Hematopoietic multipotent progenitor cell treated with erythropoietin and hydrocortisone succinate and interleukin-3 and kit ligand, for 8 days (in vitro differentiated cells): ENCODE results near the gene PDE4B.

Experiments
- DNase-seq: peaks from one replicate; pipeline ENCODE4 v3.0.0-alpha.2; 2015

The PDE4B gene

DNA sequence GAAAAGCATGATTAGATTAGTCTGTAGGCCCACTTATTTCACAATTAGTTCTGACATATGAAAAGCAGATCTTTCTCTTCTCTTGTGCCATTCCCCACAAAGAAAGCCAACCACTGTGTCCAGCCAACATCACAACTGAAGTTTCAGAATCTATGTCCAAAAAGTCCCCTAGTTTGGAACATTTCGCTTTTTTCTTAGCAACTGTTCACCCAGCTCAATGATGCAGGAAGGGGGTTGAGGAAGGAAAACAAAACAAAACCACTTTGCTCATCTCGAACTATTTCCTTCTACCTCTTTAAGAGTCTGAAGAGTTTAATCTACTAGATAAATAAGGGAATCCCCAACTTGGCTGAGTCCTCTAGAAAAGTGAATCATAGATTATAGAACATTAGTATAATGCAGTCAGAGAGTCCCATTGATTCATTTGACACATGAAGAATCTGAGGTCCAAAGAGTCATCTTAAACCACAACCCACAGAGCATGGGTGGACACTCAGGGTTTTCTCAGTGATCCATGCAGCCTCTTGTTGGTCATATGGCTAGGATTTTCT, 581.9 kb downstream of the PDE4B start:
- DNase-seq: no peak

GRCh38 chr1:66375125-66375524, 582.4 kb downstream of the PDE4B start:
- DNase-seq: no peak

- no peak for DNase-seq
Observed at GRCh38 chr1:66380452-66381212, 587.9 kb downstream of the PDE4B start.

DNA sequence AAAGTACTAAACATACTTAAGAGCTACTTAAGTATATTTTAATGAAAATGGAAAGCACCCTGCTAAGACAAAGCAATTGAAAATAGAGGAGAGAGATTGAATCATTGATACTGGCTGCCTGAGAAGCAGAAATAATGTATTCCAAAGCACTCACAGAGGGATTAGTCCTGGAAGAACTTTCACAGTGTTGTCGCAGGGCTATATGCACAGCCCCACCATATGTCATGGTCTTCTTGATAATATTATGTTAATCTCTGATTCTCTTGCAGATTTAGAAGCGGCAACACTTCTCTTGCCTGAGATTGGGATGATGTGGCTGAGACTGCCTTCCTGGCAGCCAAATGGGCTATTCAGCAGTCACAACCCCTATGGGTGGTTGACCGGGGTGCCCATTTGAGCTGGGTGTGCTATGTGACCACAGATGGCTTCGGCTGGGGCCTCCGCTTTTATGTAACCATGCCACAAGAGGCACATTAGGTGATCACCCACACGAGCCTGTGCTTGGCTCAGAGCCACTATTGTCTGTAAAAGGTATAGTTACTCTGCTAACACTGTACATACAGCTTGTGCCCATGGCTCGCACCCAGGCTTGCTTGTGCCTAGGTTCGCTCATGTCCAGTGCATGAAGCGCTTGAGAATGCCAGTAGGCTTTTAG, 589.1 kb downstream of the PDE4B start:
- DNase-seq: no peak

GRCh38 chr1:66383168-66383567, 590.5 kb downstream of the PDE4B start:
- no peak for DNase-seq

GRCh38 chr1:66383611-66384010, 590.9 kb downstream of the PDE4B start:
- no peak for DNase-seq

- no peak for DNase-seq
Observed at GRCh38 chr1:66384258-66384921, 591.7 kb downstream of the PDE4B start.

DNA sequence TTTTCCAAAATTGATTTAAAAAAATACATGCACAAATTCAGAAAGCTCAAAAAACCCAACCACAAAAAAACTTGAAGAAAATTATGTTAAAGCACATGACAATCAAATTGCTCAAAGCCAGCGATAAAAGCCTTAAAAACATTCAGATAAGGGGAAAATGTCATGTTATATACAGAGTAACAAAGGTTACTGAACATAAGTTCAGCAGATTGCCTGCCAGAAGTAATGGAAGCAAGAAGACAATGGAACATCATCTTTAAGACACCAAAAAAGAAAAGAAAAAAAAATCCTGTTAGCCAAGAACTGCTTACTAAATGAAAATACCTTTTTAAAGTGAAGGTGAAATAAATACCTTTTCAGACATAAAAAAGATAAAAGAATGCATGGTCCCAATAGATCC, 594.0 kb downstream of the PDE4B start:
- no peak for DNase-seq

DNA sequence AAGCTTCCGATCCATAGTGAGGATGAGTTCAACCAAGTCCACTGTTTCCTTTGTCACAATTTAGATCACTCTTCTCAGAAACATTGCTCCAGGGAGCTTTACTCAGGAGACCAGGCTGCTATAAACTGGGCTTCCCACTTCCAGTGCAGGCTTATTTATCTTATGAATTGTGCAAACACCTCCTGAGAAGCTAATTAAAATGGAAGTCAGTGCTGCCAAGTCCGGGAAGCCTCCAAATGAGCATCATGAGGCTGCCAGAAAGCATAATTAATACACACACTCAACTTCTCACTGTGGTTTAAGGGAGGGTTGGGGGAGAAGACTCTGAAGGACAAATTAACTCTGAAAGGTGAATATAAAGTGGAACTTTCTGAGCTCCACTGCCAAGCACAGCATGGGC, 596.2 kb downstream of the PDE4B start:
- DNase-seq: no peak

DNA sequence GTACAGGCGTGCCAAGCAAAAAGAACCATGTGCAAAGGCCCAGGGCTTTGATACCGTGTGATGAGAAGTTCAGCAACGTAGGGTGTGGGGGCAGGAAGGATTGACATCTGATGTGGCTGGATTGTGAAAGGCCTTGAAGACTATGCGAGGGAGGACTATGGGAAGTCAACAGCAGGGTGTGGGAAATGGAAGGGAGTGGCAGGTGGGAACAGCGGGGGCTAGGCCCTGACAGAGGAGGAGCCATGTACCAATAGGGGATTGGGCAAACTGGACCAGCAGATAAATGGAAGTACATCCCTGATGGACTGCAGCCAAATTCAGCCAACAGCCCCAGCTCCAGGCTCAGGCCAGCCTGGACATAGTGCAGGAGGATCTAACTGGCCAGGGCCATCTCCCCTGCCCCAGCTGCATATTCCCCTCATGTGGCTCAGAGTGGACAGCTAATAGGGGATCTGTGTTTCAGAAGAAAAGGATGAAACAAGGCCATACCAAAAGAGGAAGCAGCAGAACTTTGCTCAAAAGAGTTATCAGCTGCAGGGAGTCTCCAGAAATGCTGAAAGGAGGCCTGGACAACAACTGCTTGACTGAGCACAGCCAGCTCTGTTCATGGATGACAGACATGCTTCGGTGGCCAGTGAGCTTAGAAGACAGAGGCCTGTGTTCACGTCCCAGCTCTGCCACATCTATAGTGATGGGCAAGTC, 601.0 kb downstream of the PDE4B start:
- DNase-seq: no peak

- DNase-seq: no peak
Observed at GRCh38 chr1:66394603-66395002, 601.9 kb downstream of the PDE4B start.

- DNase-seq: peak; percentile 16
Observed at GRCh38 chr1:66395202-66396061, 602.7 kb downstream of the PDE4B start.

DNA sequence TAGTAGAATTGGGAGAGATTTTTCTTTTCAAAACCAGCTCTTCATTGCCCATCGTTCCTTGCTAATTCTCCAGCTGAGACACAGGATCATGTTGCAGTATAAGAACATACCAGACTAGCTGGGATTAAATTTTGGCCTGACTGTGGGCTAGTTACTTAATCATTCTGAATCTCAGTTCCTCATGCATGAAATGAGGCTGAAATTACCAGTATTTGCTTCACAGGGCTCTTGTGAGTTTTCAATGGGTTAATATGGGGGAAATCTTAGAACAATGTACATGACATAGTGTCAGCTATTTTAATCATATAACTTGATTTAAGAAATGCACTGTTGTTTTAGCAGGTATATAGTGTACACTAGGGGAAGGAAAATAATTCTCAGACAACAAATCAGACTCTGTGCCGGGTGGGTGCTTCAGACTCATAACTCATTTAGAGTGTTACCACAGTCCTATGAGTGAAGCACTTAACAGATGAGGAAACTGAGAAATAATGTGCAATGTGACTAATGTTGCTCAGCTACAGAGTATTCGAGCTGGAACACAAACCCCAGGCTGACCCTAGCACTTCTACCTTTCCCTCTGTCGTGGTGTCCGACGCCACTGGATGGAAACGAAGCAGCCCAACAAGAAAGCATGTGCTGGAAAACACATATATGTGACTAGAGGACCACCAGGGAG, 603.7 kb downstream of the PDE4B start:
- DNase-seq: no peak

DNA sequence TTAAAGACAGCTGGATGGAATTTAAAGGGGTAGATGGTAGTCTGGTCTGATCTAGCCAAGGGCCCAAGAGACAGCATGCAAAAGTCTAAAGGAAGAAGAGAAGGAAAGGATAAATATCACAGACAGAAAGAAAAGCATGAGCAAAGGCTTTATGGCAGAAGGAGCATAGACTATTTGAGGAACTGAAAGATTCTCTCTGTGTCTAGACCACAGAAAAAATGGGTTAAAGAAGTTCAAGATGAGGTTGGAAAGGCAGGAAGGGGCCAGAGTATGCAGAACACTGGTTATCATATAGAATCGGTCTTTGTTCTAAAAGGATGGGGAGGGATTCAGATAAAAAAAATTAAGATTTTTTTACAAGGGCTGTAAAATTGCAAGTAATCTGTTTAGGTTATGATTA, 604.5 kb downstream of the PDE4B start:
- DNase-seq: no peak

- DNase-seq: no peak
Observed at GRCh38 chr1:66399888-66400529, 607.3 kb downstream of the PDE4B start.

GRCh38 chr1:66400660-66401059, 608.0 kb downstream of the PDE4B start:
- no peak for DNase-seq

GRCh38 chr1:66401244-66401643, 608.5 kb downstream of the PDE4B start:
- DNase-seq: no peak

DNA sequence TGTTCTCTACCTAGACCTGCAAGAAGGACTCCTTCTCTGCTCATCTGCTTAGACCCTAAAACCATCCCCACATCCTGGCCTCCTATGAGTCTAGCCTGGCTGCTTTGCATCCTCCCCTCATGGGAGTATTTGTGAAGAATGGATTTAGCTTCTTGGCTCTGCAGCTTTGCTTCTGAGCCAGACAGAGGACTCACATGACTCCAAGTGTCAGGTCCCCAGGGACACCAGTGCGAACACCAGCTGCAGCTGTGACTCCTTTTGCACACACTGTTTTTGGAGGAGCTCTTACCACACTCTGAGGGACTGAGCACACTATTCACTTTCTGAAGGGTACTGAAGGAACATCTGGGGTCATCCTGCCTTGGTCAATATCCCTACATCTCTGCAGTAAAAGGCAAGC, 609.5 kb downstream of the PDE4B start:
- no peak for DNase-seq

DNA sequence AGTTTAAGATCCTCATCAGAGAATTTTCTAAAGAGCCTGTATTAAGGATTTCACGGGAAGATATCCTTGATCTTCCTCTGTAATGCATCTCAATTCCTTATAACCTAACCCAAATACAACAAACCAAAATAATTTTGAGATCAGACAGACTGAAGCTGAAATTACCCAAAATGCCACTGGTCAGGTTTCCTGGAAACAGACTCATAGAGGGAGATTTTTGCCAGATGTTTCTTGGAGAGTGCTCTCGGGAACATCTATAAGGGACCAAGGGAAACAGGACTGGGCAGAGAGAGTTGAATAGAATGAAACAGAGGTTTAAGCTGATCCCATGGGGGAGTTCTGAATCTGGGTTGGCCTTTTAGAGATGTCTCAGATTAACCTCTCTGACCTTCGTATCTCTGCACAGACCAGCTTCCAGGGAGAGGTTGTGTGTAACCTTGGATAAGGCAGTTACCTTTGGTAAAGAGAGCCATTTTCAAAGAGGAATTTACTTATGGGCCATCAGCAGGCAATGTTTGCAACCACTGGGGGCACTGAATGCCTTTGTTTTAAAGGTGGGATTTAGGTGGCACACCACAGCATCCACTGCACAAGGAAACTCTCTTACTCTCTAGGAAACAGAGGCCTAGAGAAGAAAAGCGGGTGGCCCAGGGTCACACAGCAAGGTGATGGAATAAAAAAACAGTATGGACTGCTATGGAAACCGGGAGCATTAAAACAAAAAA, 610.5 kb downstream of the PDE4B start:
- DNase-seq: no peak

- DNase-seq: no peak
Observed at GRCh38 chr1:66405061-66405460, 612.4 kb downstream of the PDE4B start.
